ENCODE data around the gene NELL2. TPM values are rescaled to one million over a fixed set of nuclear protein-coding genes. Genes with fewer than 3 reads are reported as not detected.

NELL2 gene
- total RNA-seq, 1 experiment from 2014 or later: 0.80 TPM

GRCh38 chr12:44847888-44848702, 28.0 kb downstream of the NELL2 start:
- Histone ChIP-seq H3K9ac (ENCODE audit: low read length) (no peak overlapping the region), H3K36me3 (ENCODE audit: low read depth, low read length) (no peaks in the 10 kb centered on the region), H3K4me3 (ENCODE audit: low read length) (no peak overlapping the region), H2AFZ (ENCODE audit: low read length) (no peak overlapping the region), H3K9me3 (ENCODE audit: low read length) (no peaks in the 10 kb centered on the region), H3K79me2 (ENCODE audit: low read length) (no peaks in the 10 kb centered on the region), H3K27ac (ENCODE audit: low read length) (no peak overlapping the region), H3K9me2 (replicated peaks; ENCODE audit: low read length) (no peaks in the 10 kb centered on the region), H3K27me3 (ENCODE audit: low read length) (peaks cover 19% of the 10 kb centered on the region), H4K20me1 (ENCODE audit: low read length) (no peaks in the 10 kb centered on the region), H3K4me2 (ENCODE audit: low read length) (no peak overlapping the region), H3K4me1 (ENCODE audit: insufficient read depth, low read length) (no peaks in the 10 kb centered on the region), H3F3A (ENCODE audit: low read length, unreplicated experiment) (no peaks in the 10 kb centered on the region)
- ChIA-PET CTCF (no interaction called here), POLR2A (ENCODE audit: unreplicated experiment) (no interaction called here)
- intact Hi-C loops (cut with micrococcal nuclease): no loop called here
- no peak for DNase-seq
- no peak for TF ChIP-seq EZH2 (IDR thresholded peaks at IDR 0.05; ENCODE audit: low read length, unreplicated experiment)
- no peak for TF ChIP-seq CTCF (conservative IDR thresholded peaks at IDR 0.05; ENCODE audit: low read depth, low read length)
- no peak for TF ChIP-seq EZH2phosphoT487 (IDR thresholded peaks at IDR 0.05; ENCODE audit: borderline replicate concordance, low read length)
- BruUV-seq (replicated peaks): no TSS peak
- ATAC-seq: no peak

GRCh38 chr12:44847403-44847802, 28.7 kb downstream of the NELL2 start:
- no peak overlapping the region for H2AFZ ChIP-seq (ENCODE audit: low read length)
- ATAC-seq: no peak
- H3F3A ChIP-seq (ENCODE audit: low read length, unreplicated experiment): no peaks in the 10 kb centered on the region
- ChIA-PET POLR2A (ENCODE audit: unreplicated experiment) (no interaction called here), CTCF (no interaction called here)
- H3K27me3 ChIP-seq (ENCODE audit: low read length): peaks cover 16% of the 10 kb centered on the region
- no peak overlapping the region for H3K27ac ChIP-seq (ENCODE audit: low read length)
- H3K36me3 ChIP-seq (ENCODE audit: low read depth, low read length): no peaks in the 10 kb centered on the region
- no peak overlapping the region for H3K4me2 ChIP-seq (ENCODE audit: low read length)
- no peaks in the 10 kb centered on the region for H3K9me3 ChIP-seq (ENCODE audit: low read length)
- no peak overlapping the region for H3K9ac ChIP-seq (ENCODE audit: low read length)
- BruUV-seq (replicated peaks): no TSS peak
- H4K20me1 ChIP-seq (ENCODE audit: low read length): no peaks in the 10 kb centered on the region
- no peak overlapping the region for H3K4me3 ChIP-seq (ENCODE audit: low read length)
- no peaks in the 10 kb centered on the region for H3K79me2 ChIP-seq (ENCODE audit: low read length)
- intact Hi-C loops (cut with micrococcal nuclease): no loop called here
- no peak for DNase-seq
- no peaks in the 10 kb centered on the region for H3K4me1 ChIP-seq (ENCODE audit: insufficient read depth, low read length)
- TF ChIP-seq EZH2phosphoT487 (IDR thresholded peaks at IDR 0.05; ENCODE audit: borderline replicate concordance, low read length): no peak
- TF ChIP-seq EZH2 (IDR thresholded peaks at IDR 0.05; ENCODE audit: low read length, unreplicated experiment): no peak
- no peak for TF ChIP-seq CTCF (conservative IDR thresholded peaks at IDR 0.05; ENCODE audit: low read depth, low read length)
- no peaks in the 10 kb centered on the region for H3K9me2 ChIP-seq (replicated peaks; ENCODE audit: low read length)

DNA sequence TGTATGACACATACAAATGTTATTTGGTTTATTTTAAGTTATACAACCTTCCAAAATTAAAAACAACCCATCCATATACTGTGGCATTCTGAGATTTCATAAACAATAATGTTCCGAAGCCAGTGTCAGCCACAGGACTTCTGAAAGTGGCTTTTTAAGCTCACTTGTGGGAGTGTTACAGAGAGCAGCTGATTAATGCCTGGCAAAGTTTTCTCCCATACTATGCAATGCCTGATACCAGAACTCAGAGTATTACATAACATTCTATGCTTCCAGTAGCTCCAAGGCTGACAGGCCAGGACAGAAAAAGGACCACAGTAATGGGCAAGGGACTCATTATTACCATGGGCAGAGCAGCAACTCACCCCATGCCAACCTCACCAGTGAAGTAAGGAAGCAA, 29.3 kb downstream of the NELL2 start:
- H4K20me1 ChIP-seq (ENCODE audit: low read length): no peaks in the 10 kb centered on the region
- H3F3A ChIP-seq (ENCODE audit: low read length, unreplicated experiment): no peaks in the 10 kb centered on the region
- BruUV-seq (replicated peaks): no TSS peak
- H2AFZ ChIP-seq (ENCODE audit: low read length): no peak overlapping the region
- no peaks in the 10 kb centered on the region for H3K36me3 ChIP-seq (ENCODE audit: low read depth, low read length)
- no peak for ATAC-seq
- no peak overlapping the region for H3K4me3 ChIP-seq (ENCODE audit: low read length)
- no peak overlapping the region for H3K27ac ChIP-seq (ENCODE audit: low read length)
- CTCF ChIA-PET: no interaction called here
- peaks cover 11% of the 10 kb centered on the region for H3K27me3 ChIP-seq (ENCODE audit: low read length)
- H3K4me1 ChIP-seq (ENCODE audit: insufficient read depth, low read length): no peaks in the 10 kb centered on the region
- POLR2A ChIA-PET (ENCODE audit: unreplicated experiment): no interaction called here
- no peak overlapping the region for H3K9ac ChIP-seq (ENCODE audit: low read length)
- no peak for DNase-seq
- no peaks in the 10 kb centered on the region for H3K79me2 ChIP-seq (ENCODE audit: low read length)
- H3K9me3 ChIP-seq (ENCODE audit: low read length): no peaks in the 10 kb centered on the region
- H3K4me2 ChIP-seq (ENCODE audit: low read length): no peak overlapping the region
- H3K9me2 ChIP-seq (replicated peaks; ENCODE audit: low read length): no peaks in the 10 kb centered on the region
- TF ChIP-seq CTCF (conservative IDR thresholded peaks at IDR 0.05; ENCODE audit: low read depth, low read length) (no peak), EZH2phosphoT487 (IDR thresholded peaks at IDR 0.05; ENCODE audit: borderline replicate concordance, low read length) (no peak), EZH2 (IDR thresholded peaks at IDR 0.05; ENCODE audit: low read length, unreplicated experiment) (no peak)
- intact Hi-C loops (cut with micrococcal nuclease): no loop called here
